HG03442 (cell line): ENCODE measurements around the gene GRM8.

Experiments
- ATAC-seq: cut with Tn5 transposase; IDR thresholded peaks from one replicate; pipeline ENCODE4 v1.9.1; 2021; ENCODE audit warnings: mild to moderate bottlenecking, moderate library complexity; ENCODE audit not compliant: unreplicated experiment

GRM8 gene

DNA sequence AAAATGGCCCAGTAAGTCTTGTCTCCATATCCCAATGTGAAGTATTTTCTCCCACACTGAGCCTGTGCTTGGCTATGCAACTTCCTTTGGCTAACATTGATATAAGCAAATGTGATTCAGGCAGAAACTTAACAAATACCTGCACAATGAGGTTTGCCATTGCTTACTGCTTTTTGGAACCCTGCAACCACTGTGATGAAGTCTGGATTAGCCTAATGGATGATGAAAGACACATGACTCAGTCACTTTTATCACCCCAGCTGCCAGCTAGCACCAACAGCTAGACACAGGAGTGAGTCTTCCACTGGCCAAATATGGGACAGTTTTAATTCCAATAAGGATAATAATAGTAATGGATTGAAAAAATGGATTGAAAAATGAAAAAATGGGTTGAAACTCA, 854.5 kb downstream of the GRM8 start:
- ATAC-seq = no peak

DNA sequence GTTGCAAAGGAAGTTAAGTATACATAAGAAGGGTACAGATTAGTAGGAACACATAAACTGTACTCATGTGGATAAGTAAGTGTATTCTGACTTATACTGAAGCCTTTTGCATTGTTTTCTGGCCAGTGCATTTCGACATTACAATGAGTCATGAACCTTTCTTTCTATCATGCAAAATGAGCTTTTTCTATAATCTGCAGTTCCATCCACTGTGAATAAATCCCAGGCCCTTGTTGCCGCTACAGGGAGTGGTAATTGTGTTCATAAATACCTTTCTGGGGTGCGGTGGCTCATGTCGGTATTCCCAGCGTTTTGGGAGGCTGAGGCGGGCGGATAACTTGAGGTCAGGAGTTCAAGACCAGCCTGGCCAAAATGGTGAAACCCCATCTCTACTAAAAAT, 858.3 kb downstream of the GRM8 start:
- no peak for ATAC-seq
